PC-9 (cell line): Measurements from ENCODE around the gene KLHL26. TPM values are rescaled to one million over a fixed set of nuclear protein-coding genes. Genes with fewer than 3 reads are reported as not detected.

Experiments used
- BruUV-seq: library from RNA; stranded (reverse); fragments of 400-500 nt; replicated peaks from 2 replicates; lab custom pipeline; 2021; lab: Mats Ljungman, UMichigan
- CTCF ChIA-PET: fragments of 300-600 bp; sonication (Branson Sonifier 250); formaldehyde crosslinking; loops from one replicate; lab custom pipeline; 2022; ENCODE audit warnings: antibody characterized with exemption; lab: Charles Lee
- POLR2A ChIA-PET: fragments of 300-600 bp; sonication (Branson Sonifier 250); formaldehyde crosslinking; loops from one replicate; lab custom pipeline; 2022; ENCODE audit warnings: antibody characterized with exemption; ENCODE audit not compliant: unreplicated experiment; lab: Charles Lee
- DNase-seq, 2 experiments: peaks; one replicate each; pipeline versions ENCODE4 v3.0.0 to v3.0.0-alpha.2; 2015 to 2022; ENCODE audit warnings: mixed read lengths in 1 of 2
- H2AFZ ChIP-seq: fragments of 200-600 bp; sonication (generic); 2 replicates; pipeline ENCODE4 v1.8.1; 2017; ENCODE audit warnings: antibody characterized with exemption
- H3F3A ChIP-seq: fragments of 200-600 bp; sonication (generic); 2 replicates; pipeline ENCODE4 v1.8.1; 2017; ENCODE audit warnings: antibody characterized with exemption, mild to moderate bottlenecking, low read depth; ENCODE audit not compliant: insufficient read depth
- H3K27ac ChIP-seq: fragments of 200-600 bp; sonication (generic); 2 replicates; pipeline ENCODE4 v1.6.1; 2016; ENCODE audit warnings: mixed run types
- H3K27me3 ChIP-seq: fragments of 200-600 bp; sonication (generic); 2 replicates; pipeline ENCODE4 v1.6.1; 2016; ENCODE audit warnings: low read depth, mixed run types; ENCODE audit not compliant: insufficient read depth
- H3K36me3 ChIP-seq: fragments of 200-600 bp; sonication (generic); 2 replicates; pipeline ENCODE4 v1.6.1; 2016; ENCODE audit warnings: low read depth, mixed run types
- H3K4me1 ChIP-seq: fragments of 200-600 bp; sonication (generic); replicated peaks from 2 replicates; pipeline ENCODE4 v1.6.1; 2016; ENCODE audit warnings: mixed run types; ENCODE audit not compliant: insufficient read depth
- H3K4me2 ChIP-seq: fragments of 200-600 bp; sonication (generic); 2 replicates; pipeline ENCODE4 v1.6.1; 2017; ENCODE audit warnings: mixed run types
- H3K4me3 ChIP-seq: fragments of 200-600 bp; sonication (generic); 2 replicates; pipeline ENCODE4 v1.6.1; 2016; ENCODE audit warnings: mixed run types
- H3K79me2 ChIP-seq: fragments of 200-600 bp; sonication (generic); 2 replicates; pipeline ENCODE4 v1.6.1; 2017; ENCODE audit warnings: low read depth, mixed run types
- H3K9me2 ChIP-seq: fragments of 200-600 bp; sonication (generic); 2 replicates; pipeline ENCODE4 v1.8.1; 2017; ENCODE audit warnings: mild to moderate bottlenecking; ENCODE audit not compliant: insufficient read depth
- H3K9me3 ChIP-seq: fragments of 200-600 bp; sonication (generic); 2 replicates; pipeline ENCODE4 v1.8.1; 2016; ENCODE audit warnings: low read depth; ENCODE audit not compliant: insufficient read depth
- H4K20me1 ChIP-seq: fragments of 200-600 bp; sonication (generic); 2 replicates; pipeline ENCODE4 v1.8.1; 2017; ENCODE audit not compliant: insufficient read depth
- EZH2 ChIP-seq: fragments of 200-600 bp; sonication (generic); IDR thresholded peaks from 2 replicates; pipeline ENCODE4 v1.8.0; 2017; ENCODE audit warnings: antibody characterized with exemption, low read depth
- intact Hi-C: fragments of 100-400 bp; cut with micrococcal nuclease; formaldehyde crosslinking; loops from one replicate; pipeline ENCODE4 v1.10.0; 2022; ENCODE audit not compliant: unreplicated experiment
- total RNA-seq: library from RNA; stranded (reverse); gene quantifications from 2 replicates; pipeline ENCODE4 v1.2.3, GENCODE V29; 2021
- TF ChIP-seq, protein P1 (sequence below): fragments of 200-600 bp; sonication (generic); conservative IDR thresholded peaks from 2 replicates; pipeline ENCODE4 v1.6.1; 2017; ENCODE audit warnings: mixed run types, antibody characterized with exemption, mild to moderate bottlenecking, moderate library complexity

The KLHL26 gene
- total RNA-seq, 1 experiment from 2014 or later = 11.8 TPM

DNA sequence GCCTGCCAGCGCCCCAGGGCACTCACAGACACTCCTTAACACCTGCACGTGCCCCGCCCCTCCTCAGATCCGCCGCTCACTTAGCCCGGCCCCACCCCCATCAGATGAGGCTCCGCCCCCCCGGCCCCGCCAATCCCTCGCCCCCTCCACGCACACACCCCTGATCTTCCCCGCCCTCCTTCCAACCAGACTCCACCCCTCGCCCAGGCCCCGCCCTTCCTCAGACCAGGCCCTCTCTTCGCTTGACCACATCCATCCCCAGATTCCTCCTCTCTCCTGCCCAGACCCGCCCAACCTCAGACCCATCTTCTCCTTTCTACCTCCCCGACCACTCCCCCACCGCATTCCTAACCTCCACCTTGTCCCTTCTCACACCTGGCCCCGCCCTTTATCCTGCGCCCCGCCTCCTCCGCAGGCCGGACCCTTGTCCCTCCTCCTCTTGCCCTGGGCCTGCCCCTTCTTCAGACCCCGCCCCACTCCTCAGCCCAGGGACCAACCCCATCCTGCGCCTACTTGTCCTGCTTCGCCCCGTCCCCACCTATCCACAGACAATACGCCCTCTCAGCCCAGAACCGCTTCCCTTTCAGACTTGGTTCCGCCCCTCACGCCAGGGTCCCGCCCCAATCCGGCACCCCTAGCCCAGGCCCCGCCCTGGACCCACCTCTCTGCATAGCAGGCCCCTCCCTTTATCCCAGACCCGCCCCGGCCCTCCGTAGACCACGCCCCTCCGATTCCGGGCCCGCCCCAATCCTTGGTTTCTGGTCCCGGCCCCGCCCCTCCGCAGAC is 452 bp upstream of the KLHL26 start:
- Histone ChIP-seq H3K4me1 (peaks cover 18% of the 10 kb centered on the region), H3K4me2 (peak overlapping the region; percentile 52), H3K27ac (no peak overlapping the region), H3K36me3 (no peaks in the 10 kb centered on the region), H3K9me3 (no peaks in the 10 kb centered on the region), H3K9me2 (no peaks in the 10 kb centered on the region), H3K4me3 (peak overlapping the region; percentile 94), H4K20me1 (peaks cover 3% of the 10 kb centered on the region; the same call in 1 of the 2 replicates), H2AFZ (peak overlapping the region; percentile 77), H3K79me2 (peaks cover 35% of the 10 kb centered on the region), H3K27me3 (no peaks in the 10 kb centered on the region), H3F3A (peaks cover 21% of the 10 kb centered on the region)
- TF ChIP-seq EZH2 = no peak
- TF ChIP-seq, protein P1, sequence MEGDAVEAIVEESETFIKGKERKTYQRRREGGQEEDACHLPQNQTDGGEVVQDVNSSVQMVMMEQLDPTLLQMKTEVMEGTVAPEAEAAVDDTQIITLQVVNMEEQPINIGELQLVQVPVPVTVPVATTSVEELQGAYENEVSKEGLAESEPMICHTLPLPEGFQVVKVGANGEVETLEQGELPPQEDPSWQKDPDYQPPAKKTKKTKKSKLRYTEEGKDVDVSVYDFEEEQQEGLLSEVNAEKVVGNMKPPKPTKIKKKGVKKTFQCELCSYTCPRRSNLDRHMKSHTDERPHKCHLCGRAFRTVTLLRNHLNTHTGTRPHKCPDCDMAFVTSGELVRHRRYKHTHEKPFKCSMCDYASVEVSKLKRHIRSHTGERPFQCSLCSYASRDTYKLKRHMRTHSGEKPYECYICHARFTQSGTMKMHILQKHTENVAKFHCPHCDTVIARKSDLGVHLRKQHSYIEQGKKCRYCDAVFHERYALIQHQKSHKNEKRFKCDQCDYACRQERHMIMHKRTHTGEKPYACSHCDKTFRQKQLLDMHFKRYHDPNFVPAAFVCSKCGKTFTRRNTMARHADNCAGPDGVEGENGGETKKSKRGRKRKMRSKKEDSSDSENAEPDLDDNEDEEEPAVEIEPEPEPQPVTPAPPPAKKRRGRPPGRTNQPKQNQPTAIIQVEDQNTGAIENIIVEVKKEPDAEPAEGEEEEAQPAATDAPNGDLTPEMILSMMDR = no peak
- ChIA-PET POLR2A (no interaction called here), CTCF (no interaction called here)
- intact Hi-C loops = loop anchor here (2.0 kb wide), 1 partner anchor 42 kb away; no protein-coding TSS in a partner anchor
- no TSS peak for BruUV-seq
- peak; percentile 91 to 98 for DNase-seq

DNA sequence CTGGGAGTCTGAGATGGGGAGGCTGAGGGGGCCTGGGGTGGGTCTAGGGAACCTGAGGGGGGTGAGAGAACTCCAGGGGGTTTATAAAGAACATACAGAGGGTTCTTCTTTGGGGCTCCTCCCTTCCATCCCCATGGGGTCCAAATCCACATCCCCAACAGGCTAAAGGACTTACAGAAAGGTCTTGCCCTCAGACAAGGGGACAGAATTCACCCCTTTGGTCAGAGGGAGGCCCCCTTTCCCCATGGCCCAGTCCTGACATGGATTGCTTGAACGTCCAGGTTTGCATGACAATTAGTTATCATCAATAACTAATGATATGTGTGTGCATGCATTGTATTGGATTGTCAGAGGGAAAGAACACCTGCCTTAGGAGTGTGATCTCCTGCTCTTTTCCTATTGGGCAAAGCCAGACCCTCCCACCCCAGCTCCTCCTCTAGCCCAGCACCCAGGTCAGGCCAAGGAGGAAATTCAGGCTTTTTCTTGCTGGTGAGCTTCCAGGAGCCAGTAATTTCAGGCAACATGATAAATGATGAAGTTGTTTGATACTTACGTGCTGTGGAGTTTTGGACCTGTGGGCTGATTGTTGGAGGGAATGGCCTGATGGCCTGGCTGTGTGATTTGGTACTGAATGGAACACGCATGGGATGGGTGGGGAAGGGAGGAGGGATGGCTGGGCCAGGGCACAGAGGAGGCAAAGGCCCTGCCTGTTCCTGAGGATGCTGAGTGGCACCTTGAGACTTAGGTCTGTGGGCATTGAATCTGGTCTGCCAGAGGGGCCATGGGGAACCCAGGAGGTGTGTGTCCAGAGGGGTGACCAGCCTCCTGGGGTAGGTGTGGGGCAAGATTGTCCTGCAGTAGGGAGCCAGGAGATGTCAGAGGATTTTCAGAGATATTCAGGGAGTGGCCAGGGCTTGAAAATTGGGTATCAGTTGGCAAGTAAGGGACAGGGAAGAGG is 1.1 kb downstream of the KLHL26 start:
- Histone ChIP-seq H2AFZ (no peak overlapping the region), H3K79me2 (peaks cover 38% of the 10 kb centered on the region), H3K9me3 (no peaks in the 10 kb centered on the region), H3K4me1 (peaks cover 18% of the 10 kb centered on the region), H3K4me3 (peak overlapping the region; percentile 94), H3K9me2 (no peaks in the 10 kb centered on the region), H3K27me3 (no peaks in the 10 kb centered on the region), H3K27ac (no peak overlapping the region), H3K4me2 (peak overlapping the region; percentile 92), H3F3A (peaks cover 21% of the 10 kb centered on the region), H4K20me1 (peaks cover 3% of the 10 kb centered on the region; the same call in 1 of the 2 replicates), H3K36me3 (no peaks in the 10 kb centered on the region)
- BruUV-seq = TSS peak; percentile 25
- TF ChIP-seq EZH2 = no peak
- TF ChIP-seq, protein P1 = no peak
- intact Hi-C loops = loop anchor here (2.0 kb wide), 1 partner anchor 41 kb away; no protein-coding TSS in a partner anchor
- POLR2A ChIA-PET = interaction anchor here (0.7 kb wide), 1 partner anchor 114 kb away, joined by 14 read pairs; no protein-coding TSS in a partner anchor
- CTCF ChIA-PET = interaction anchor here (0.7 kb wide), 1 partner anchor 182 kb away, joined by 5 read pairs; no protein-coding TSS in a partner anchor
- peak; percentile 50 to 54 for DNase-seq

DNA sequence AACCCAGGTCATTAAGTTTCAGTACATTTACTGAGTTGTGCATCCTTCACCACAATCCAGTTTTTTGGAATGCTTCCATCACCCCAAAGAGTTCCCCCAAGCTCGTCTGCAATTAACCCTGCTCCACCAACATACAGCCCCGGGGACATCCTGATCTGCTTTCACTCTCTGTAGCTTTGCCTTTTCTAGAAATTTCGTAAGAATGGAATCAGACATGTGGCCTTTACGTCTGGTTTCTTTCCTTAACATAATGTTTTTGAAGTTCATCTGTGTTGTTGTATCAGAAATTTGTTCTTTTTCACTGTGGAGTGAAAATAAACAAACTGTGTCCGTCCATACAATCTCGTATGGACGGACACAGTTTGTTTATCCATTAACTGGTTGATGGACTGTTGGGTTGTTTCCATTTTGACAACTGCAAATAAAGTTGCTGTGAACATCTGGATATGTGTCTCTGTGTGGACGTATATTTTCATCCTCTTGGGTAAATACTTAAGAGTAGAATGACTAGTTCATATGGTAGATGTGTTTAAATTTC is 2.9 kb downstream of the KLHL26 start:
- no peaks in the 10 kb centered on the region for H3K27me3 ChIP-seq
- H3K79me2 ChIP-seq = peaks cover 38% of the 10 kb centered on the region
- no peak overlapping the region for H3K4me3 ChIP-seq
- H3K9me3 ChIP-seq = no peaks in the 10 kb centered on the region
- H3K27ac ChIP-seq = no peak overlapping the region
- H3K36me3 ChIP-seq = no peaks in the 10 kb centered on the region
- peaks cover 20% of the 10 kb centered on the region for H3F3A ChIP-seq
- H3K4me2 ChIP-seq = no peak overlapping the region
- H3K9me2 ChIP-seq = no peaks in the 10 kb centered on the region
- H3K4me1 ChIP-seq = peaks cover 18% of the 10 kb centered on the region
- ChIA-PET CTCF (no interaction called here), POLR2A (no interaction called here)
- no peak overlapping the region for H2AFZ ChIP-seq
- TF ChIP-seq, protein P1 = no peak
- no peak for TF ChIP-seq EZH2
- intact Hi-C loops = no loop called here
- no TSS peak for BruUV-seq
- H4K20me1 ChIP-seq = peaks cover 10% of the 10 kb centered on the region; the same call in 1 of the 2 replicates
- DNase-seq = no peak
